Loucy (cell line): ENCODE measurements around the gene ZCCHC14.

Experiments
- CTCF ChIP-seq: fragments of 200-600 bp; sonication (generic); conservative IDR thresholded peaks from 2 replicates; pipeline ENCODE4 v1.5.1; 2014; ENCODE audit warnings: mild to moderate bottlenecking, antibody characterized with exemption, low read length
- EZH2phosphoT487 ChIP-seq: fragments of 200-600 bp; IDR thresholded peaks from 2 replicates; pipeline ENCODE4 v1.6.1; 2018; ENCODE audit warnings: antibody characterized with exemption, mild to moderate bottlenecking, moderate library complexity, borderline replicate concordance

- TF ChIP-seq CTCF (no peak), EZH2phosphoT487 (no peak)
These were observed 74.2 kb downstream of the ZCCHC14 start for GRCh38 chr16:87418644-87419043.
